ENCODE data around the gene MBD5. TPM values are rescaled to one million over a fixed set of nuclear protein-coding genes. Genes with fewer than 3 reads are reported as not detected.

MBD5 gene
- total RNA-seq, 1 experiment from 2014 or later: 33.9 TPM

DNA sequence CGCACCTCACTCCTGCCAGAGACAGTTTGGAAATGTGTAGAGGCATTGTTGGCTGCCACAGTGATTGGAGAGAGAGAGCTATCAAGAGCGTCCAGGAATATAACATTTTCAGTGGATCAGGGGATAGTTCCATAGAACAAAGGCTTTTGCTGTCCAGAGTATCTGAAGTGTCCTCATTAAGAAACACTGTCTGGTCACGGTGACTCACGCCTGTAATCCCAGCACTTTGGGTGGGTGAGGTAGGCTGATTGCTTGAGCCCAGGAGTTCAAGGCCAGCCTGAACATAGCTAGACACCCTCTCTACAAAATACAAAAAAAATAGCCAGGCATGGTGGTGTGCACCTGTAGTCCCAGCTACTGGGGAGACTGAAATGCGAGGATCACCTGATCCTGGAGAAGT, 231.1 kb downstream of the MBD5 start:
- CTCF ChIA-PET: no interaction called here
- intact Hi-C loops (cut with micrococcal nuclease): no loop called here
- no peaks in the 10 kb centered on the region for H3K4me1 Mint-ChIP-seq (ENCODE audit: insufficient read depth, unreplicated experiment)
- no TSS peak for BruUV-seq (replicated peaks)
- H3K36me3 Mint-ChIP-seq (ENCODE audit: insufficient read depth, unreplicated experiment): peaks cover 5% of the 10 kb centered on the region
- DNase-seq (ENCODE audit: unreplicated experiment): no peak
- TF ChIP-seq, protein P1, sequence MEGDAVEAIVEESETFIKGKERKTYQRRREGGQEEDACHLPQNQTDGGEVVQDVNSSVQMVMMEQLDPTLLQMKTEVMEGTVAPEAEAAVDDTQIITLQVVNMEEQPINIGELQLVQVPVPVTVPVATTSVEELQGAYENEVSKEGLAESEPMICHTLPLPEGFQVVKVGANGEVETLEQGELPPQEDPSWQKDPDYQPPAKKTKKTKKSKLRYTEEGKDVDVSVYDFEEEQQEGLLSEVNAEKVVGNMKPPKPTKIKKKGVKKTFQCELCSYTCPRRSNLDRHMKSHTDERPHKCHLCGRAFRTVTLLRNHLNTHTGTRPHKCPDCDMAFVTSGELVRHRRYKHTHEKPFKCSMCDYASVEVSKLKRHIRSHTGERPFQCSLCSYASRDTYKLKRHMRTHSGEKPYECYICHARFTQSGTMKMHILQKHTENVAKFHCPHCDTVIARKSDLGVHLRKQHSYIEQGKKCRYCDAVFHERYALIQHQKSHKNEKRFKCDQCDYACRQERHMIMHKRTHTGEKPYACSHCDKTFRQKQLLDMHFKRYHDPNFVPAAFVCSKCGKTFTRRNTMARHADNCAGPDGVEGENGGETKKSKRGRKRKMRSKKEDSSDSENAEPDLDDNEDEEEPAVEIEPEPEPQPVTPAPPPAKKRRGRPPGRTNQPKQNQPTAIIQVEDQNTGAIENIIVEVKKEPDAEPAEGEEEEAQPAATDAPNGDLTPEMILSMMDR (IDR thresholded peaks at IDR 0.05; ENCODE audit: unreplicated experiment): no peak
- no peak overlapping the region for H3K27ac Mint-ChIP-seq (ENCODE audit: low read depth, unreplicated experiment)
- no peaks in the 10 kb centered on the region for H3K27me3 Mint-ChIP-seq (ENCODE audit: insufficient read depth, unreplicated experiment)
- no peak overlapping the region for H3K4me3 Mint-ChIP-seq (ENCODE audit: unreplicated experiment)
- POLR2A ChIA-PET: no interaction called here
- no peaks in the 10 kb centered on the region for H3K9me3 Mint-ChIP-seq (ENCODE audit: unreplicated experiment)

DNA sequence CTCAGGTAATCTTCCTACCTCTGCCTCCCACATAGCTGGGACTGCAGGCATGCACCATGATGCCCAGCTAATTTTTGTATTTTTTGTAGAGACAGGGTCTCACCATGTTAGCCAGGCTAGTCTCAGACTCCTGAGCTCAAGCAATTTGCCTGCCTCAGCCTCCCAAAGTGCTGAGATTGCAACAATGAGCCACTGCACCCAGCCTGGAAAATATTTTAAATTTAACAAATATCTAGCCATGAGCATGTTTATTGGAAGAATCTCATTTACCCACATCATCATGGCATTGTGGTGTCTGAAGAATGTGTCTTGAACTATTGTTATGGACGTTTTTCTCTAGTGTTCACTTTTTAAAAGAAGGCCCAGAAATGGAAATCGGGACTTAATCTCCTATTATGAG, 231.8 kb downstream of the MBD5 start:
- DNase-seq (ENCODE audit: unreplicated experiment): no peak
- TF ChIP-seq, protein P1 (IDR thresholded peaks at IDR 0.05; ENCODE audit: unreplicated experiment): no peak
- POLR2A ChIA-PET: no interaction called here
- Mint-ChIP-seq H3K4me1 (ENCODE audit: insufficient read depth, unreplicated experiment) (no peaks in the 10 kb centered on the region), H3K27me3 (ENCODE audit: insufficient read depth, unreplicated experiment) (no peaks in the 10 kb centered on the region), H3K36me3 (ENCODE audit: insufficient read depth, unreplicated experiment) (peaks cover 5% of the 10 kb centered on the region), H3K27ac (ENCODE audit: low read depth, unreplicated experiment) (no peak overlapping the region), H3K9me3 (ENCODE audit: unreplicated experiment) (no peaks in the 10 kb centered on the region), H3K4me3 (ENCODE audit: unreplicated experiment) (no peak overlapping the region)
- CTCF ChIA-PET: interaction anchor here (0.7 kb wide), 1 partner anchor 13 kb away, joined by 3 read pairs; no protein-coding TSS in a partner anchor
- intact Hi-C loops (cut with micrococcal nuclease): no loop called here
- no TSS peak for BruUV-seq (replicated peaks)

DNA sequence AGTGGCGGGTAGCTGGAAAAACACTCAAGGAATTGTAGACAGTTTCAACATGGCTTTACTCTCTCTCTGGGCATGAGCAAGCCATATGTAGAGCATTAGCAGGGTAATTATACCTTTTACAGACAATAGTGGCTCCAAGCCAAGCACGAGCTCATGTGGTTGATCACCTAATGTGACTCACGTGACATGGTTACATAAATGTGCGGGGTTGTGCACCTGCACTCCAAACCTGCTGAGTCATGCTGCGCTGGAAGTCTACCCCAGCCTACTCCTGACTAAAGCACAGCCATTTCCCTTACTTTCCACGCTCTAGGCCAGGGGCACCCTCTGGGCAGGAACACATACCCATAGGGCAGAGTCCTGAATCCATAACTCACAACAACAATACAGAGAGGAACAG, 232.8 kb downstream of the MBD5 start:
- ChIA-PET CTCF (interaction anchor here (0.5 kb wide), 1 partner anchor 1934 kb away, joined by 3 read pairs; no protein-coding TSS in a partner anchor), POLR2A (no interaction called here)
- intact Hi-C loops (cut with micrococcal nuclease): no loop called here
- BruUV-seq (replicated peaks): no TSS peak
- DNase-seq (ENCODE audit: unreplicated experiment): peak; percentile 74
- Mint-ChIP-seq H3K27ac (ENCODE audit: low read depth, unreplicated experiment) (no peak overlapping the region), H3K9me3 (ENCODE audit: unreplicated experiment) (no peaks in the 10 kb centered on the region), H3K4me3 (ENCODE audit: unreplicated experiment) (no peak overlapping the region), H3K36me3 (ENCODE audit: insufficient read depth, unreplicated experiment) (peaks cover 5% of the 10 kb centered on the region), H3K27me3 (ENCODE audit: insufficient read depth, unreplicated experiment) (no peaks in the 10 kb centered on the region), H3K4me1 (ENCODE audit: insufficient read depth, unreplicated experiment) (no peaks in the 10 kb centered on the region)
- TF ChIP-seq, protein P1 (IDR thresholded peaks at IDR 0.05; ENCODE audit: unreplicated experiment): no peak

DNA sequence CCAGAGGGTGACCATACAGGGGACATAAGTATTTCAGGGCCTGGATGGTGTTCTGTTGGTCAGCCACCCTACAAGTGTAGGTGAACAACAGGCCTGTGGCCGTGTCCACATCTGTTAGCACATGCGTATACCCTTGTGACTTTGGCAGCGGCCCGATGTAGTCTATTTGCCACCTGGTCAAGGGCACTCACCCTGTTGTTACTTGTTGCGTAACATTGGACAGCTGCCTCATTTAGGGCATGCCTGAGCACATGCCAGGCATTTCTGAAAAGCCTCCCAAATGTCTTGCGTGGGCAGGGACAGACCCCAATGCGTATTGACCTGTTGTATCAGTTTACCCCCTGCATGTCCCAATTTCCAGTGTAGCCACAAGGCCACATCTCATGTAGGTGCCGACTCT, 235.0 kb downstream of the MBD5 start:
- ChIA-PET POLR2A (no interaction called here), CTCF (no interaction called here)
- Mint-ChIP-seq H3K4me1 (ENCODE audit: insufficient read depth, unreplicated experiment) (no peaks in the 10 kb centered on the region), H3K36me3 (ENCODE audit: insufficient read depth, unreplicated experiment) (peaks cover 5% of the 10 kb centered on the region), H3K4me3 (ENCODE audit: unreplicated experiment) (no peak overlapping the region), H3K27me3 (ENCODE audit: insufficient read depth, unreplicated experiment) (no peaks in the 10 kb centered on the region), H3K27ac (ENCODE audit: low read depth, unreplicated experiment) (no peak overlapping the region), H3K9me3 (ENCODE audit: unreplicated experiment) (no peaks in the 10 kb centered on the region)
- no TSS peak for BruUV-seq (replicated peaks)
- intact Hi-C loops (cut with micrococcal nuclease): no loop called here
- DNase-seq (ENCODE audit: unreplicated experiment): peak; percentile 77
- TF ChIP-seq, protein P1 (IDR thresholded peaks at IDR 0.05; ENCODE audit: unreplicated experiment): no peak

Data from MCF 10A (cell line).